AG04449 (cell line): ENCODE data around the gene TEX22.

Source experiments
- CTCF ChIA-PET: fragments of 350-600 bp; formaldehyde crosslinking; extraction: SDS; loops from one replicate; lab custom pipeline; 2021; ENCODE audit warnings: antibody characterized with exemption; lab: Yijun Ruan, JAX
- POLR2A ChIA-PET: fragments of 400-600, 350-600 bp; formaldehyde crosslinking; extraction: SDS; loops from one replicate; lab custom pipeline; 2020; ENCODE audit warnings: antibody characterized with exemption, inconsistent platforms; lab: Yijun Ruan, JAX
- DNase-seq: peaks from one replicate; pipeline ENCODE4 v3.0.0-alpha.2; 2010; ENCODE audit warnings: low read depth, low spot score
- H3K4me3 ChIP-seq: 2 replicates; pipeline ENCODE4 v1.5.1; 2011; ENCODE audit warnings: low read depth, mild to moderate bottlenecking, control low read depth, low read length
- CTCF ChIP-seq: IDR thresholded peaks from one replicate; pipeline ENCODE4 v1.5.1; 2011; ENCODE audit warnings: mild to moderate bottlenecking, moderate library complexity, low read length, control low read depth, inconsistent platforms; ENCODE audit not compliant: insufficient read depth; ENCODE audit errors: missing control alignments

The TEX22 gene

GRCh38 chr14:105419195-105420091, 21.1 kb downstream of the TEX22 start, which contains the start of gene MTA1:
TSS of gene MTA1 (plus strand) at chr14:105419827. CDS start at chr14:105420036, 209 bp downstream.
- ChIA-PET POLR2A (no interaction called here), CTCF (interaction anchor here (1.8 kb wide), 1 partner anchor 61 kb away, joined by 6 read pairs; no protein-coding TSS in a partner anchor)
- H3K4me3 ChIP-seq: peak within 1 kb of the TSS; percentile 72
- no peak for DNase-seq
- no peak for TF ChIP-seq CTCF

- CTCF ChIA-PET: interaction anchor here (0.5 to 1.5 kb wide), 2 partner anchors 59 to 69 kb away, joined by 3 to 6 read pairs; no protein-coding TSS in a partner anchor
- no peak for DNase-seq
- peak overlapping the region; percentile 72 for H3K4me3 ChIP-seq
- POLR2A ChIA-PET: no interaction called here
- TF ChIP-seq CTCF: no peak
Observed at GRCh38 chr14:105420101-105420973, 22.0 kb downstream of the TEX22 start.

GRCh38 chr14:105420974-105421674, 22.8 kb downstream of the TEX22 start:
- no peak for TF ChIP-seq CTCF
- POLR2A ChIA-PET: interaction anchor here (0.6 kb wide), 1 partner anchor 18 kb away, joined by 3 read pairs; no protein-coding TSS in a partner anchor
- no peak for DNase-seq
- H3K4me3 ChIP-seq: peak overlapping the region; percentile 72
- CTCF ChIA-PET: interaction anchor here (1.5 kb wide), 1 partner anchor 69 kb away, joined by 6 read pairs; no protein-coding TSS in a partner anchor

GRCh38 chr14:105421723-105422615, 23.6 kb downstream of the TEX22 start:
- CTCF ChIA-PET: interaction anchor here (1.5 kb wide), 1 partner anchor 68 kb away, joined by 6 read pairs; no protein-coding TSS in a partner anchor
- DNase-seq: no peak
- peak overlapping the region; percentile 72 for H3K4me3 ChIP-seq
- POLR2A ChIA-PET: no interaction called here
- TF ChIP-seq CTCF: no peak
